WTC11 (cell line): ENCODE results near the gene ZMIZ1.

Source experiments
- CTCF ChIP-seq: fragments of 200-600 bp; IDR thresholded peaks from 2 replicates; pipeline ENCODE4 v1.8.0; 2022; ENCODE audit warnings: antibody characterized with exemption
- ESRRA ChIP-seq: sonication (generic); formaldehyde crosslinking; IDR thresholded peaks from 2 replicates; pipeline ENCODE4 v1.8.1; 2022; ENCODE audit warnings: mild to moderate bottlenecking, missing genetic modification reagents, borderline replicate concordance
- NR1H2 ChIP-seq: sonication (generic); formaldehyde crosslinking; IDR thresholded peaks from 2 replicates; pipeline ENCODE4 v1.9.0; 2021; ENCODE audit warnings: mild to moderate bottlenecking, moderate library complexity, missing genetic modification reagents
- SMAD4 ChIP-seq: sonication (generic); formaldehyde crosslinking; IDR thresholded peaks from 2 replicates; pipeline ENCODE4 v1.8.0; 2022; ENCODE audit warnings: mild to moderate bottlenecking, missing genetic modification reagents
- SP1 ChIP-seq: sonication (generic); formaldehyde crosslinking; conservative IDR thresholded peaks from 2 replicates; pipeline ENCODE4 v1.8.1; 2022; ENCODE audit warnings: missing genetic modification reagents
- USF1 ChIP-seq: sonication (generic); formaldehyde crosslinking; IDR thresholded peaks from 2 replicates; pipeline ENCODE4 v1.8.0; 2022; ENCODE audit warnings: mild to moderate bottlenecking, missing genetic modification reagents

GRCh38 chr10:79289801-79290200 is 221.0 kb downstream of the ZMIZ1 start:
- TF ChIP-seq NR1H2, result no peak
- no peak for TF ChIP-seq CTCF
- no peak for TF ChIP-seq ESRRA (CRISPR knock-in tag)
- TF ChIP-seq USF1, result no peak
- TF ChIP-seq SMAD4 (CRISPR knock-in tag), result no peak
- no peak for TF ChIP-seq SP1 (CRISPR knock-in tag)
